ENCODE results near the gene ANKRD27.
"Not testable (repeated sequence)": the region's sequence is repeated elsewhere in the genome, so short reads cannot be mapped to it uniquely, and the experiment has no call there.

ANKRD27 gene

DNA sequence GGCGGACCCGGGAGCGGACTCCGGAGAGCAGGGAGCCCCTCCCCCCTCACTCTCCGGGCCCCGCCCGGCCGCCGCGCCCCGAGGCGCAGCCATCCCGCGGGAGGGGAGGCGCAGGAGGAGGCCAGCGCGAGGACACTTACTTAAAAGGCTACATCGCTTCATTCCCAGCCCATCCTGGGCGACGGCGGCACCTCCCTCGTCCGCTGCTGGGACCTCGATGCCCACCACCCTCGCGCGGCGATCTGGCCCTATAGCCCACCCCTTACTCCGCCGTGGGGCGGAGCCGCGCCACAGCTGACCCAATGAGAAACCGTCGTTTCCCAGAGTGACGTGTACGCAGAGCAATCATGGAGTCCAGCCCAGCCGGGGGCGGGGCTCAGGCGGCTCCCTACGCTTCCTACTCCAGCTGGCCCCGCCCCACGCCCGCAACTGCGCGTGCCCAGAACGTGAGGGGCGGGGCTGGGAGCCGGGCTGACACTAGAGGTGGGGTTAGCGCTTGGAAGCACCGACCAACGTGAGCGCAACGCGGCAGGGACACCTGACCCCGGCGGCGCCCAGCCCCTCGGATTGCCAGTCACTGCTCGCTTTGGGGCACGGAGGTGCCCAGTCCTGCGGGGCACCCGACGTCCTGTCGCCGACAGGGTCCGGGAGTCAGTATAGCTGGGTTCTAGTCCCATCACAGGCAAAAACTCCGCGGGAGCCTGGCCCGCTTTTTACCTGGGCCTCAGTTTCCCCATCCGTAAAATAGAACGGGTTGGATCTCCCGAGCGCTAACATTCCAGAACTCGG, at the start of gene ANKRD27:
Gene ANKRD27, minus strand, starts transcription at position 250 of the 789 bp plus-strand sequence. CDS start 16,165 bp downstream, outside the sequence.
- FAIRE-seq, result peak; percentile 76

DNA sequence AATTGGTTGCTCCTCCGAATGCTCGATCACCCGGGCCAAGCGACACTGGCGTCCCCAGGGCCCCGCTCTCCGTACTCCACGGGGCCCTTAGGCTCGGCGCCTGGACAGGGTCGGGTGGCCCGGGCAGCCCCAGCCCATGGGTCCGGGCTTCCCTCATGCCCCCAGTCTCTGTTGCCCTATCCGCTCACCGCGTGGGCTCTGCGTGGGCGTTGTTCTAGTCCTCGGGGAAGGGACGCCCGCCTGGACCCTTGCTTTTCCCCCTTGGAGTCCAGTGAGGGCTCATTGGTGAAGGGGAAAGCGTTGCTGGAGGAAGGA, 45.9 kb upstream of the ANKRD27 start:
- FAIRE-seq, result no peak

DNA sequence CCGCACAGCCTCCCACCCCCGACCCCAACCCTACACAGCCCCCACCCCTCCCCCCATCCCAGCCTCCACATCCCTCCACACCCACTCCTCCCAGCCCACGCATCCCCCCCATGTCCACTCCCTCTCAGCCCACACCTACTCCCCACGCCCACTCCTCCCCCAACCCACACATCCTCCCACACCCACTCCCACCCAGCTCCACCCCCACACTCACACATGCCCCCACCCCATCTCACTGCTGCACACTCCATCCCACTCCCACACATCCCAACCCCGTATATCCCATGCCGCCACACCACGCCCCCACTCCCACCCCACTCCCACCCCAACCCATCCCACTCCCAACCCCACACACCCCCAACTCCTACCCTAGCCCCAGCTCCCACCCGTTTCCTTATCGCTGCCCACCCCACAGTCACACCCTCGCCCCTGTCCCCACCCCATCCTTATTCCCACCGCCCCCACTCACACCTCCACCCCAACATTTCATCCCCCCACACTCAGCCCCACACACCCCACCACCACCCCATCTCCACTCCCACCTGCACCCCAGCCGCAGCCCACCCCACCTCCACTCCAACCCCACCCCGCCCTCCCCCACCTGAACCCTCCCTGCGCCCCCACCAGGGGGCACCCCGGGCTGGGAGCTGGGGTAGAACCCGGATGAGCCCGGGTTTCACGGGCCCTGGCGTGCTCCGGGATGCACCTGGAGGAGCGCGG, 45.4 kb upstream of the ANKRD27 start:
- FAIRE-seq, result no peak

DNA sequence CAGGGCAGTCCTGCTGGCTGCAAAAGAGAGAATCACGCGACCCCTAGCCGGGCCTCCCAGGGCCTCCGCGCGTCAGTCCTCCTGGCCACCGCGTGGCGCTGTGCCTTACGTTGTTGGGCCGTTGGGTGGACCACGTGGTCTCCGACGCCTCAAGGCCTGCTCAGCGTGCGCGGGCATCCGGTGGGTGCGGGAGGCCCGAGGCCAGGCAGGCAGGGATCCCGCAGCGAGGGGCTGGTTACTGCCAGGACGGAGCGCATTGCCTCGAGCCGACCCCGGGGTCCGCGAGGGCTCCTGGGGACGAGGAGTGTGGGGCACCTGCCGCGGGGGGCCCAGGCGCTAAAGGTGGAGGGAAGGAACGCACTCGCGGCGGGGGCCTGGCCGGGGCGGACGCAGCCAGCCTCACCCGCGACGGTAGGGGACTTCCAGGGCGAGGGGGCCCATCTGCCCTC, 44.7 kb upstream of the ANKRD27 start, which contains the start of gene TDRD12:
Gene TDRD12, plus strand, starts transcription at position 157 of the 449 bp plus-strand sequence. CDS start 306 bp downstream, outside the sequence.
- FAIRE-seq, result no peak

DNA sequence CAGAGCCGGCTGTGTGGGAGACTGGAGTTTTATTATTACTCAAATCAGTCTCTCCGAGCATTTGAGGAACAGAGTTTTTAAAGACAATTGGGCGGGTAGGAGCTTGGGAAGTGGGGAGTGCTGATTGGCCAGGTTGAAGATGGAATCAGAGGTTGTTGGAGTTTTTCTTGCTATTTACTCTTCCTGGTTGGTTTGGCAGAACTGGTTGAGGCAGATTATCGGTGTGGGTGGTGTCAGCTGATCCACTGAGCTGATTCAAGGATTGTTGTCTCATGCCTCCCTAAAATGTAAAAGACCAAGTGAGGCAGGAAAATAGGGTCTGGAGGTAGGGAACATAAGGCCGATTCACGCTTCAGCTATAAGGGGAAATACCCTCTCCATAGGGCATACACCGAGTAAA, 43.3 kb upstream of the ANKRD27 start:
- FAIRE-seq, result no peak

DNA sequence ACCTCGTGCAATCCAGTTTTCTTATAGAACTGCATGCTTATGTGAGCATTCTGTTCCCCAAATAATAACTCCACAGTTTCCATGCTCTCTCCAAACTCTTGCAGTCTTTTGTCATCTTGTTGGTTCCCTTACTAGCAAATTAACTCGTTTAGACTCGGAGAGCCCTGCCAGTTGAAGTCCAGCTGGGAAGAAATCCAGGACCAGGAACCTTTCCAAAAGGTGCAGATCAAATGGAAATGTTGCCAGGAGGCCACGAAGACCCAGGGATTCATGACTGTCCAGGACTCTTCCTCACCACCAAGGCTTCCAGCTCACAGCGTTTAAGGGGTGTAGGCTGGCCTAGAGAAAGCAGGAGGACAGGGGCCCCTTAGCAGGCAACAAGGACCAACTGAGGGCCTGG, 42.5 kb upstream of the ANKRD27 start:
- no peak for FAIRE-seq

DNA sequence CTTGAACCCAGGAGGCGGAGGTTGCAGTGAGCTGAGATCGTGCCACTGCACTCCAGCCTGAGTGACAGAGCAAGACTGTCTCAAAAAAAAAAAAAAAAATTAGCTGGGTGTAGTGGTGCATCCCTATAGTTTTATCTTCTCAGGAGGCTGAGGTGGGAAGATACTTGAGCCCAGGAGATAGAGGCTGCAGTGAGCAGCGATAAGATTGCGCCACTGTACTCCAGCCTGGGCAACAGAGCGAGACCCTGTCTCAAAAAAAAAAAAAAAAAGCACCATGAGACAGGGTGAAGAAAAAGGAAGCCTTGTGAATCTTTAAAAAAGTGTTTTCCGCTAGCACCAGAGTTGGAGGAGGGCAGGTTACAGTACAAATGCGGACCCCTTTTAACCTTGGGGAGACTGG, 41.2 kb upstream of the ANKRD27 start:
- FAIRE-seq, result not testable (repeated sequence)

DNA sequence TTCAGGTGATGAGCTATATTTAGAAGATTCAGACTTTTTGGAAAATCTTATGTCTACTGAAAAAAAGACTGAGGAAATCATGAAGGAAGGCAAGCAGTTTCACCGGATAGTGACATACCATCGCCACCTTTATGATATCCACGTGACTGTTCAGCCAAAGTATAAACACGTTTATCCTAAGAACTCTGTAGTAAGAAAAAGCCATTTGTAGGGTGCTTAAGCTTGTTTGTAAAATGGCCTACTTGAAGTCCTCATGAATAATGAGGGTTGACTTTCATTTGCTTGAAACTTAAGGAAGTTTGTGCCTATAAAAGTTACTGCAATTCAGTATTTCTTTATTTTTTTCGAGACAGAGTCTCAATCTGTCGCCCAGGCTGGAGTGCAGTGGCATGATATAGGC, 36.8 kb upstream of the ANKRD27 start:
- no peak for FAIRE-seq

DNA sequence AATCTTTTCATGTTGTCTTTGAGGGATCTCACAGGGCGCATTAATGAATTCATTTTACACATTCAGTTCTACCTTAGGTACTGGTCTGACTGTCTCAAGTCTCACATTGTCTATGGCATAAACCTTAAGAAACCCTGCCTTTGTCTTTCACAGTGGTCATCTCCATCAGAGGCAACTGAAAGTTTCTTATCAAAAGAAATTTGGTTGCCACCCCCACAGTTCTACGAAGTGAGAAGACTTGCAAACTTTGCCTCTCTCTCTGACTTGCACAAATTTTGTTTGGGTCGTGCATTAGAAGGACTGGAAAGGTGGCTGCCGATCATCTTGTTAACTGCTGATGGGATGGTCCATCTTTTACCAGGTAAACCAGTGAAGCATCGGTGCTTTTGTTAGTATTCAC, 34.1 kb upstream of the ANKRD27 start:
- no peak for FAIRE-seq

DNA sequence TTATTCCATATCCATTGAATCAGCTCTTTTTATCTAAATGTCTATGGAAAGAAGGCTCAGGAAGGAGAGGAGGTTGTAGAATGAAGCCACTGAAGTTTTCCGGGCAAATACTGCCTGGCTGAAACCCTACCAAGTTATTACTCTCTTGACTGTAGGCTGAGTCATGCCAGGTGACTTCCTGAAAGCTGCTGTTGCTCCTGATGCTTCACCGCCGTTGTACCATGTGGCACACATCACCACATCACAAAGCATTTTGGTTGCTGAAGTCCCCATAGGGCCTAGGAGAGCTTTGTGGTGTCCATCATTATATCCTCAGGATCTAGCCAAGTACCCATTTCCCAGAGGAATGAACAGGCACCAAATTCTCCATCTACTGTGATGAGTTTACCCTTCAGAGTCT, 33.5 kb upstream of the ANKRD27 start:
- FAIRE-seq, result no peak

DNA sequence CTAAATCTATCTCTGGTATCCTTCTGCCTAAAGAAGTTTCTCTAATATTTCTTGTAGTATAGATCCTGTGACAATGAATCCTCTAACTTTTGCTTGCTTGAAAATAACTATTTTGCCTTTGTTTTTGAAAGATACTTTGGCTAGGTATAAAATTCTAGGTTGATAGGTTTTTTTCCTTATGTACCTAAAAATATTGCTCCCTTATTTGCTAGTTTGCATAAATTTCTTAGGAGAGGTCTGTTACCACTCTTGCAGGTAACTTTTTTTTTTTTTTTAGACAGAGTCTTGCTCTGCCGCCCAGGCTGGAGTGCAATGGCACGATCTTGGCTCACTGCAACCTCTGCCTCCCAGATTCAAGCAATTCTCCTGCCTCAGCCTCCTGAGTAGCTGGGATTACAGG, 29.0 kb upstream of the ANKRD27 start:
- FAIRE-seq, result not testable (repeated sequence)

DNA sequence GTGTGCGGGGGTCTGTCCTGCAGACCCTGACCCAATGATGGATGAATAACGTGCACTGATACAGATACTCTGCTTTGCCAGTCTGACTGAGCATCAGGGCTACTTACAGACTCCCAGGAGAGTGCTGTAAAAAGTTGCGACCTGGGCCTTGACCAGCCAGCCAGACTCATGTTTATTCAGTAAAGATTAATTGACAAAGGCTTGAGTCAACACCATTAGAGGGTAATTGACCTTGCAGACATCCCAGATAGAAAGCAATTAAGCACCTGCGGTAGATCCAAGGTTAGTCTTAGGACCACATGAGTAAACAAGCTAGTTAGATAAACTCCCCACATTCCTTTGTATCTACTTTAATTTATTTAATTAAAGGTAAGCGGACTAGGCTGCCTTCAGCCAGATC, 27.0 kb upstream of the ANKRD27 start:
- no peak for FAIRE-seq

DNA sequence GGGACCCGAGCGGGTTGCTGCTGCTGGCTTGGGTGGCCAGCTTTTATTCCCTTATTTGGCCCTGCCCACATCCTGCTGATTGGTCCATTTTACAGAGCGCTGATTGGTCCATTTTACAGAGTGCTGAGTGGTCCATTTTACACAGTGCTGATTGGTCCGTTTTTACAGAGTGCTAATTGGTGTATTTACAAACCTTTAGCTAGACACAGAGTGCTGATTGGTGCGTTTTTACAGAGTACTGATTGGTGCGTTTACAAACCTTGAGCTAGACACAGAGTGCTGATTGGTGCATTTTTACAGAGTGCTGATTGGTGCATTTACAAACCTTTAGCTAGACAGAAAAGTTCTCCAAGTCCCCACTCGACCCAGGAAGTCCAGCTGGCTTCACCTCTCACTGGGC, 25.1 kb upstream of the ANKRD27 start:
- not testable (repeated sequence) for FAIRE-seq

DNA sequence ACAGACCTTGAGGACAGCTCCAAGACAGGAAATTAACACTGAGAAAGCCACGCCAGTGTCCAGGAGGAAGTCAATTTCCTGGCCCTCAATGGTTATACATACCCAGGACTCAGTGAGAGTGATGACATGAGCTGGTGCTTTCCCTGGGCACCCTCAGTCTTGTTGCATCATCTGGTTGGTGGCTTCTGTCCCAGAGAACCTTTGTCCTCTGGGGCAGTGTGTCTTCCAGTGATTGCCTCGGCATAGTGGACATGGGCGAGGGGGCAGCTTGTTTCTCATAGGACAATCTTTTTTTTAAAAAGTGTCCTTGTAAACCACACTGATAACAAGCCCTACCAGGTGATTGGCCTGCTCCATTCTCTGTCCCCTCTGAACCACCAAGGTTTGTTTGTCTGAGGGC, 21.8 kb upstream of the ANKRD27 start:
- not testable (repeated sequence) for FAIRE-seq

DNA sequence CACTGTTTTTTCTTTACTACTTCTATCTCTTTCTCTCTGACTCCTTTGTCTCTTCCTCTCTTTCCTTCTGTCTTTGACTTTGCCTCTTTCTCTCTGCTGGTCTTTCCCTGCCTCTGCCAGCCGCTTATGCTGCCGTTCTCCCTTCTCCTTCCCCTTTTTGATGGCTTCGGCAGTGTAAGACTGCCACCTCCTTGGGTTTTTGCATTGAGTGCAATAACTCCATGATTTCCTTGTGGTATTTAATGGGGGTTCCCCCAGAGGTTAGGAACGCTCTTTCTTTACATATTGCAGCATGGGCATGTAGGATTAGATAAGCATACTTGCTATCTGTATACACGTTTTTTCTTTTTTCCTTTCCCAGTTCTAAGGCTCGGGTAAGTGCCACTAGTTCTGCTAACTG, 20.5 kb upstream of the ANKRD27 start:
- FAIRE-seq, result not testable (repeated sequence)

DNA sequence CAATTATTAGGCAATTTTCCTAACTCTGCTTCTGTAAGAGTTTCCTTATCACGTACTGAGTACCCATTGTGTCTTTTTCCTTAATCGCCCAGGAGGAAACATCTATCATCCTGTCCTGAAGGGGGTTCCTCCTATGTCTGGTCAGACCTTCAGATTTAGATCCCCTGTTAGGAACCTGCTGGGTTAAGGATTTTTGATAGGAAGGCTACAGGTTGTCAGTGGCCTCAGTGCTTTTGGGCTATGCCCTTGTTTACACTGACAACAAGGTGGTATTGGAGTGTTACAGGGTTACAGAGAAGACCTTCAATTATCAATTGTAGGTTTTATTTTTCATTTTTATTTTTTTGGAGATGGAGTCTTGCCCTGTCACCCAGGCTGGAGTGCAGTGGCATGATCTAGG, 19.9 kb upstream of the ANKRD27 start:
- FAIRE-seq, result not testable (repeated sequence)

DNA sequence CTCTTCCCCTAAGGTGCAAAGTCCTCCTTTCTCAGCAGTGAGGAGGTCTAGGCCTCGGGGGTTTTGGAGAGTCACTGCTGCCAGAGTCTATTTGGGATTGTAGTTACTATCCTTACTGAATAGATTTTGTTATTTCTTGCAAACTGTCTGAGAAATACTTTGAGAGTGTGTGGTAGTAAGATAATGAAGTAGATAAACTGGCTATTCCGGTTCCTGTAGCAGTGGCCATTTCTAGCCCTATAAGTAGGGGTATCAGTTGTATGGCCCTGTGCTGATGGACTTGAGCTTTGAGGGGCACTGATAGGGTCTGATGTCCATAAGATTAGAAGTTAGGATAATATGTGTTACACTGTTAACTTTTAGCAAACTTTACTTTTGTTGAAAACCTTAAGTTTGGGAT, 19.3 kb upstream of the ANKRD27 start:
- FAIRE-seq, result not testable (repeated sequence)

DNA sequence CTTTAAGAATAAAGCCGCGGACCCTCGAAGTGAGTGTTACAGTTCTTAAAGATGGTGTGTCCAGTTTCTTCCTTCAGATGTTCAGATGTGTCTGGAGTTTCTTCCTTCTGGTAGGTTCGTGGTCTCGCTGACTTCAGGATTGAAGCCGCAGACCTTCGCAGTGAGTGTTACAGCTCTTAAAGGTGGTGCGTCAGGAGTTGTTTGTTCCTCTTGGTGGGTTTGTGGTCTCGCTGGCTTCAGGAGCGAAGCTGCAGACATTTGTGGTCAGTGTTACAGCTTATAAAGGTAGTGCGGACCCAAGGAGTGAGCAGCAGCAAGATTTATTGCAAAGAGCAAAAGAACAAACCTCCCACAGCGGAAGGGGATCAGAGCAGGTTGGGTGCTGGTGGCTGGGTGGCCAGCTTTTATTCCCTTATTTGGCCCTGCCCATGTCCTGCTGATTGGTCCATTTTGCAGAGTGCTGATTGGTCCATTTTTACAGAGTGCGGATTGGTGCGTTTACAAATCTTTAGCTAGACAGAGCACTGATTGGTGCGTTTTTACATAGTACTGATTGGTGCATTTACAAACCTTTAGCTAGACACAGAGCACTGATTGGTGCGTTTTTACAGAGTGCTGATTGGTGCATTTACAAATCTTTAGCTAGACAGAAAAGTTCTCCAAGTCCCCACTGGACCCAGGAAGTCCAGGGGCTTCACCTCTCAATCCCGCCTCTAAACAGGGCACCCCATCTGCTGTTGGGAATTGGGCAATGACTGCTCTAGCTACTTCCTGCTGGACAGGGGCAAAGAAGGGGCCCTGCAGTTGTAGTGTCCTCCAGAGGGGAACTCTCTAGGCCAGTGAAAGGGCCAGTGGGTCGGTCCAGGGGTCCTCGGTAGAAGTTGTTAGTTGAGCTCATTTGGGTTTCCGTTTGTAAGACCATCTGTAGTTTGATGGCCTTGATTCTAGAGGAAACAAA, 18.4 kb upstream of the ANKRD27 start:
- FAIRE-seq, result not testable (repeated sequence)

DNA sequence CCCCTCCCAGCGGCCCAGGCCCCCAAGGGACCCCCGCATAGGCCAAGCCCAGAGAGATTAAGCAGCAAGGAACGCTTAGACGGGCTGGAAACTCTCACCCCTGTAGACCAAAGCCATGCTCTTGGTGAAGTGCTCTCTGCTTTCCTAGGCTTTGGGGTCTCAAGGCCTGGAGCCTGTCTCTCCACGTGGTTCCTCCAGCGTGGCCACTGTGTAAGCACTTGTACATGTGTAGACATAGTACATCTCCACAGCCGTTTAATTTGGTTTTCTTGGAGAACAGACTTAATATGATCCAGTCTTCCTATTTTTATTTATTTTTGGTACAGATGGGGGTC, 17.7 kb upstream of the ANKRD27 start:
- no peak for FAIRE-seq

DNA sequence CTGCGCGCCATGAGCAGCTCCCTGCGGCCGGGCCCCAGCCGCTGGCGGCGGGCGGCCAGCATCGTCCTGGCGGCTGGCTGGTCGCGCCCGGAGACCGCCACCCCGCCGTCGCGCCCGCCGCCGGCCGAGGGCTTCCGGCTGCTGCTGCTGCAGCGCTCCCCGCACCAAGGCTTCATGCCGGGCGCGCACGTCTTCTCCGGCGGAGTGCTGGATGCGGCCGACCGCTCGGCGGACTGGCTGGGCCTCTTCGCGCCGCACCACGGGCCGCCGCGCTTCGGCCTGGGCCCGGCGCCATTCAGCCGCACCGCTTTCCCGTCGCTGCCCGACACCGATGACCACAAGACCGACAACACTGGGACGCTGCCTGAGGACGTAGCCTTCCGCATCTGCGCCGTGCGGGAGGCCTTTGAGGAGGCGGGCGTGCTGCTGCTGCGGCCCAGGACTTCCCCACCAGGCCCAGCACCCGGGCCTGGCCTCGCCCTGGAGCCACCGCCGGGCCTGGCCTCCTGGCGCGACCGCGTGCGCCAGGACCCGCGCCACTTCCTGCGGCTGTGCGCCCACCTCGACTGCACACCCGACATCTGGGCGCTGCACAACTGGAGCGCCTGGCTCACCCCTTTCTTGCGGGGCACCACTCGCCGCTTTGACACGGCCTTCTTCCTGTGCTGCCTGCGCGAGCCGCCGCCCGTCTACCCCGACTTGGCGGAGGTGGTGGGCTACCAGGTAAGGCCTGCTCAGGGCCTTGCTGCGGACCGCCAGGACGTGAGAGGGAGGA, 17.2 kb upstream of the ANKRD27 start:
- FAIRE-seq, result no peak

DNA sequence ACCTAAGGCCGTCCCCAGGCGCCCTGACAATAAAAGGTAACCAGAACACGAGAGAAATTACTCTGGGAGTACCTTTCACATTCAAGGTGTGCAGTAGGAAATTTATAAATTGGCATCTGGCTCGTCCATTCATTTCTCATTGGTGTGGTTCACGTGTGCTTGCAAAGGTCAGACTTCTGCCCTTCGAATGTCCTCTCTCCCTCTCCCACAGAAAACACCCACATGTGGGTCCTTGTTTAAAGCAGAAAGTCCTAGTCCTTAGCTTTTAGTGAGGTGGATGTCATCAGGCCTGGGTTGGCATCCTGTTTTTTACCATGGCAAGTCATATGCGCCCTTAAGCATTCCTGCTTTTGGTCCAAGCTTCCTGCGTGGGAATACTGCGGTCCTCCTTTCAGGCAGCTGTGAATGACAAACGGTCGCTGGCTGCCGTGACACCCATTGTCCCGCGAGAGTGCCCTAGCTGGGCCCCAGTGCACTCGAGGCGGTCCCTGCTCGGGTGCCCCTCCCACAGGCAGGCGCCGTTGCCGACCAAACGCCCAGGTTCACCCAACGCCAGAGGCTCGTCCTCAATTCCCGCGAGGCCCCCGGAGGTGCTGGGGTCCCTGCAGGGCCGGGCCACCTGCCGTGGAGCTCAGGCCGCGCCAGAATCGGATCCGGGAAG, 16.4 kb upstream of the ANKRD27 start, which contains the start of gene NUDT19:
Gene NUDT19, plus strand, starts transcription at position 531 of the 661 bp plus-strand sequence. CDS start 140 bp downstream, outside the sequence.
- no peak for FAIRE-seq

DNA sequence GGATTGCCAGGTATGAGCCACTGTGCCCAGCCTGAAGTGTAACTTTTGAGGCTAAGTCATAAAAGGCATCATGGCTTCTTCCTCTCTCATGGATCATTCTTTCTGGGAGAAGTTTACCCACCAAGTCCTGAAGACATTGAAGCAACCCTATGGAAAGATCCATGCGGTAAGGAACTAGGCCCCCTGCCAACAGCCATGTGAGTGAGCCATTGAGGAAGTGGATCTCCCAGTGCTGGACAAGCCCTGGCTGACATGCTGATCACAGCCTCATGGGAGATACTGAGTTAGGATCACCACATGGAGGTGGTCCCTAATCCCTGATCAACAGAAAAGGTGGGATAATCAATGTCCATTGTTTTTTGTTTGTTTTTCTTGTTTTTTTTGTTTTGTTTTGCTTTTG, 13.3 kb upstream of the ANKRD27 start:
- no peak for FAIRE-seq
